Uterus (tissue), 2 donors: Measurements from ENCODE around the gene NUMB.
"Not testable (repeated sequence)": the region's sequence is repeated elsewhere in the genome, so short reads cannot be mapped to it uniquely, and the experiment has no call there.

Experiments used
- CTCF ChIP-seq, 4 experiments: fragments of 200-600 bp in 2 of 4; fragments of 450-650 bp in 2 of 4; sonication (generic) in 2 of 4; IDR thresholded peaks; one replicate each; pipeline ENCODE4 v1.5.1; 2016 to 2019; ENCODE audit warnings: antibody characterized with exemption in 4 of 4, mild to moderate bottlenecking in 2 of 4, moderate library complexity in 1 of 4
- POLR2A ChIP-seq, 2 donors: fragments of 450-650 bp; IDR thresholded peaks; one replicate each; pipeline ENCODE4 v1.6.1; 2016; ENCODE audit warnings: antibody characterized with exemption in 2 of 2, mild to moderate bottlenecking in 1 of 2, moderate library complexity in 1 of 2

GRCh38 chr14:73385021-73385420, 73.3 kb downstream of the NUMB start:
- not testable (repeated sequence) for TF ChIP-seq CTCF, POLR2A (IDR thresholded peaks at IDR 0.05)
